Suprapubic skin (tissue), 4 donors: ENCODE data around the gene C12orf42. TPM values are rescaled to one million over a fixed set of nuclear protein-coding genes. Genes with fewer than 3 reads are reported as not detected.

ENCODE experiments used
- DNase-seq, 2 donors: peaks; one replicate each; pipeline ENCODE4 v3.0.0-alpha.2; 2019; ENCODE audit warnings: low spot score in 2 of 2
- H3K27ac ChIP-seq: fragments of 200-600 bp; sonication (generic); one replicate; pipeline ENCODE4 v1.5.1; 2019
- H3K27me3 ChIP-seq: fragments of 200-600 bp; sonication (generic); one replicate; pipeline ENCODE4 v1.5.1; 2019
- H3K36me3 ChIP-seq: fragments of 200-600 bp; sonication (generic); one replicate; pipeline ENCODE4 v1.5.1; 2019
- H3K4me1 ChIP-seq: fragments of 200-600 bp; sonication (generic); one replicate; pipeline ENCODE4 v1.5.1; 2019
- H3K4me3 ChIP-seq: fragments of 200-600 bp; sonication (generic); one replicate; pipeline ENCODE4 v1.5.1; 2019; ENCODE audit warnings: mild to moderate bottlenecking
- H3K9me3 ChIP-seq: fragments of 200-600 bp; sonication (generic); one replicate; pipeline ENCODE4 v1.5.1; 2019
- EP300 ChIP-seq: sonication (generic); formaldehyde crosslinking; IDR thresholded peaks from one replicate; pipeline ENCODE4 v1.6.1; 2017; ENCODE audit warnings: antibody characterized with exemption
- POLR2A ChIP-seq, 2 donors: fragments of 450-650 bp; IDR thresholded peaks; one replicate each; pipeline ENCODE4 v1.6.1; 2017; ENCODE audit warnings: antibody characterized with exemption in 2 of 2, mild to moderate bottlenecking in 2 of 2, moderate library complexity in 2 of 2
- POLR2AphosphoS5 ChIP-seq, 3 donors: sonication (generic); formaldehyde crosslinking; IDR thresholded peaks; one replicate each; pipeline ENCODE4 v1.6.1; 2017; ENCODE audit warnings: antibody characterized with exemption in 3 of 3
- WGBS: methylation state at CpG from one replicate; pipeline ENCODE4 v1.1.5; 2018; 5-methylcytosine and 5-hydroxymethylcytosine counted together
- total RNA-seq, 4 donors: library from RNA; depleted of rRNA; stranded (reverse); fragments of >200 nt; gene quantifications; one replicate each; pipeline ENCODE4 v1.1.0, GENCODE V29; 2016
- TF ChIP-seq, protein P1 (sequence below), 2 donors: fragments of 200-600 bp in 1 of 2; fragments of 450-650 bp in 1 of 2; sonication (generic) in 1 of 2; IDR thresholded peaks; one replicate each; pipeline ENCODE4 v1.5.1; 2016 to 2019; ENCODE audit warnings: antibody characterized with exemption in 2 of 2, mild to moderate bottlenecking in 1 of 2, moderate library complexity in 1 of 2

C12orf42 gene
- total RNA-seq, 4 donors from 2014 or later: not detected

DNA sequence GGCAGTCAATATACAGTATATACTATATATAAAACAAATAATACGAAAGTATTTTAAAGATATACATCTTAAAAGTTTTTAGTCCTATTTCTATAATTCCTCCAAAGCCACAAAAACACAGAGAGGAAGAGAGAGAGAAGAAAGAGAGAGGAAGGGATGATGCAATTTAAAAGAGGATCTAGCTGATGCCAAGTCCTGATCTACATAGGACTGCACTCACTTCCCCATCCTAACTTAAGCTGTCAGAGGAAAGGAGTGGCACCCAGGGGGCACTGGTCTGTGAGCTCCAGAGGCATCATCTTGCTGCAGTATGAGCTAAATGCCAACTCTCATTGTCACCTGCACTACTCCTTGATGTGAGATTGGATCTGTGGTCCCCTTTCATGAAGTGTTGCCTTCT lies 95.8 kb downstream of the C12orf42 start:
- H3K4me3 ChIP-seq: no peak overlapping the region
- DNase-seq: no peak
- peaks cover 5% of the 10 kb centered on the region for H3K9me3 ChIP-seq
- no peak overlapping the region for H3K27ac ChIP-seq
- H3K4me1 ChIP-seq: no peaks in the 10 kb centered on the region
- no peaks in the 10 kb centered on the region for H3K27me3 ChIP-seq
- 85% methylated on average over 1 of the region's 1 CpG for WGBS
- TF ChIP-seq, protein P1, sequence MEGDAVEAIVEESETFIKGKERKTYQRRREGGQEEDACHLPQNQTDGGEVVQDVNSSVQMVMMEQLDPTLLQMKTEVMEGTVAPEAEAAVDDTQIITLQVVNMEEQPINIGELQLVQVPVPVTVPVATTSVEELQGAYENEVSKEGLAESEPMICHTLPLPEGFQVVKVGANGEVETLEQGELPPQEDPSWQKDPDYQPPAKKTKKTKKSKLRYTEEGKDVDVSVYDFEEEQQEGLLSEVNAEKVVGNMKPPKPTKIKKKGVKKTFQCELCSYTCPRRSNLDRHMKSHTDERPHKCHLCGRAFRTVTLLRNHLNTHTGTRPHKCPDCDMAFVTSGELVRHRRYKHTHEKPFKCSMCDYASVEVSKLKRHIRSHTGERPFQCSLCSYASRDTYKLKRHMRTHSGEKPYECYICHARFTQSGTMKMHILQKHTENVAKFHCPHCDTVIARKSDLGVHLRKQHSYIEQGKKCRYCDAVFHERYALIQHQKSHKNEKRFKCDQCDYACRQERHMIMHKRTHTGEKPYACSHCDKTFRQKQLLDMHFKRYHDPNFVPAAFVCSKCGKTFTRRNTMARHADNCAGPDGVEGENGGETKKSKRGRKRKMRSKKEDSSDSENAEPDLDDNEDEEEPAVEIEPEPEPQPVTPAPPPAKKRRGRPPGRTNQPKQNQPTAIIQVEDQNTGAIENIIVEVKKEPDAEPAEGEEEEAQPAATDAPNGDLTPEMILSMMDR (IDR thresholded peaks at IDR 0.05): no peak
- TF ChIP-seq POLR2AphosphoS5 (IDR thresholded peaks at IDR 0.05) (no peak), POLR2A (IDR thresholded peaks at IDR 0.05) (no peak), EP300 (no peak)
- no peaks in the 10 kb centered on the region for H3K36me3 ChIP-seq

DNA sequence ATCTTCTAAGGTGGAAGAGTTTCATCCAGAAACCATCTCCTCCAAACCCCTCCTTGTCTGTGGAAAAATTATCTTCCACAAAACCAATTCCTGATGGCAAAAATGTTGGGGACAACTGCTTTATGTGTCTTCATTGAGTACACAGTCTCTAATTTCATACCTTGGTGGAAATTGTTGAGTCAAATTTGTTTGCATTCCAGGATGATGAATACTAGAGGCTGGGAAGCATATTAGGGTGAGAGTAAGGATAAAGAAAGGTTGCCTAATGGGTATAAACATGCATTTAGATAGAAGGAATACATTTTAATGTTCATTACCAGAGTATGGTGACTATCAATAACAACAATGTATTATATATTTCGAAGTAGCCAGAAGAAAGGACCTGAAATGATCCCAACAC lies 98.2 kb downstream of the C12orf42 start:
- Histone ChIP-seq H3K36me3 (no peaks in the 10 kb centered on the region), H3K4me1 (no peaks in the 10 kb centered on the region), H3K27ac (no peak overlapping the region), H3K9me3 (peaks cover 12% of the 10 kb centered on the region), H3K27me3 (no peaks in the 10 kb centered on the region), H3K4me3 (no peak overlapping the region)
- 0% methylated on average over 1 of the region's 1 CpG for WGBS
- TF ChIP-seq EP300 (no peak), POLR2A (IDR thresholded peaks at IDR 0.05) (no peak), POLR2AphosphoS5 (IDR thresholded peaks at IDR 0.05) (no peak)
- TF ChIP-seq, protein P1 (IDR thresholded peaks at IDR 0.05): no peak
- no peak for DNase-seq

GRCh38 chr12:103392722-103393121 lies 103.0 kb downstream of the C12orf42 start:
- TF ChIP-seq, protein P1 (IDR thresholded peaks at IDR 0.05): no peak
- TF ChIP-seq POLR2A (IDR thresholded peaks at IDR 0.05): no peak
- no peak for TF ChIP-seq EP300
- no peak for TF ChIP-seq POLR2AphosphoS5 (IDR thresholded peaks at IDR 0.05)
- Histone ChIP-seq H3K9me3 (peaks cover 15% of the 10 kb centered on the region), H3K4me1 (no peaks in the 10 kb centered on the region), H3K27me3 (no peaks in the 10 kb centered on the region), H3K4me3 (no peak overlapping the region), H3K27ac (no peak overlapping the region), H3K36me3 (no peaks in the 10 kb centered on the region)
- no peak for DNase-seq
- 90% methylated on average over 1 of the region's 1 CpG for WGBS

DNA sequence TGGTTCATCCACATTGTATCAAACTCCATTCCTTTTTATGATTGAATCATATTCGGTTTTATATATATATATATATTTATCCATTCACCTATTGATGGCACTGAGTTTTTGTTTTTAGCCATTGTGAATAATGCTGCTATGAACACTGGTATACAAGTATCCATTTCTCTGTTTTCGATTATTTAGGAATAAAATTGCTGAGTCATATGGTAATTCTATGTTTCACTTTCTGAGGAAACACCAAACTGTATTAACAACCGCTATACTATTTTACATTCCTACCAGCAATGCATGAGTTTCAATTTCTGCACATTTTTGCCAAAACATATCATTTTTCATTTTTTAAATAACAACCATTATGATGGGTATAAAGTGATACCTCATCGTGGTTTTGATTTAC lies 104.7 kb downstream of the C12orf42 start:
- DNase-seq: no peak
- H3K9me3 ChIP-seq: peaks cover 10% of the 10 kb centered on the region
- no peak for TF ChIP-seq EP300
- TF ChIP-seq, protein P1 (IDR thresholded peaks at IDR 0.05): no peak
- no peak for TF ChIP-seq POLR2AphosphoS5 (IDR thresholded peaks at IDR 0.05)
- no peak for TF ChIP-seq POLR2A (IDR thresholded peaks at IDR 0.05)
- H3K4me1 ChIP-seq: no peaks in the 10 kb centered on the region
- no peak overlapping the region for H3K27ac ChIP-seq
- no peak overlapping the region for H3K4me3 ChIP-seq
- H3K36me3 ChIP-seq: no peaks in the 10 kb centered on the region
- no peaks in the 10 kb centered on the region for H3K27me3 ChIP-seq
- 93% methylated on average over 4 of the region's 4 CpGs for WGBS

DNA sequence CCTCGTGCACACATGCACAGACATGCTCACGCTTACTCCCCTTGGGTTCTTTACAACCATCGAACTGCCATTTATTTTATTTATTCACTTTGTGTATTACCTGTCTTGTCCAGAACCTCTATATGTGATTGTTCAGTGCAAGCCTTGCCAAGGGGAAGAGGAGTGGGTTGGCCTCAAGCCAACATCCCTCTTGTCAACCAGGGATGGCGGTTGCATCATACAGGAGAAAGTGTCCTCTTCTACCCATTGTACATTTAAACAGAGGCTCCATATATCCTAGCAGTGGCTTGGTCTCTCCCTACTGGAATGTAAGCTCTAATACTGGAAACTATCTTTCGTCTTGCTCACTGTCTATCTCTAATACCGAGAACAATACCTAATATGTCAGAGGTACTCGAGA lies 108.4 kb downstream of the C12orf42 start:
- H3K27ac ChIP-seq: no peak overlapping the region
- no peak for DNase-seq
- H3K9me3 ChIP-seq: peaks cover 2% of the 10 kb centered on the region
- 80% methylated on average over 7 of the region's 7 CpGs for WGBS
- TF ChIP-seq POLR2A (IDR thresholded peaks at IDR 0.05) (no peak), POLR2AphosphoS5 (IDR thresholded peaks at IDR 0.05) (no peak), EP300 (no peak)
- TF ChIP-seq, protein P1 (IDR thresholded peaks at IDR 0.05): no peak
- H3K4me1 ChIP-seq: no peaks in the 10 kb centered on the region
- no peaks in the 10 kb centered on the region for H3K36me3 ChIP-seq
- H3K4me3 ChIP-seq: no peak overlapping the region
- H3K27me3 ChIP-seq: no peaks in the 10 kb centered on the region
